HCT116 (cell line): ENCODE measurements around the gene PACRG. TPM values are rescaled to one million over a fixed set of nuclear protein-coding genes. Genes with fewer than 3 reads are reported as not detected.

ENCODE experiments used
- ATAC-seq: fragments of 200-7000 bp; cut with Tn5 transposase; 2 replicates; pipeline ENCODE4 v1.9.1; 2020; ENCODE audit warnings: mild to moderate bottlenecking, moderate library complexity
- BruUV-seq: library from RNA; stranded (reverse); fragments of 400-500 nt; replicated peaks from 2 replicates; lab custom pipeline; 2021; lab: Mats Ljungman, UMichigan
- CTCF ChIA-PET: fragments of 300-600 bp; sonication (Branson Sonifier 250); formaldehyde crosslinking; loops from one replicate; lab custom pipeline; 2021; ENCODE audit warnings: antibody characterized with exemption; lab: Charles Lee
- POLR2A ChIA-PET: fragments of 300-600, 350-600 bp; sonication (Branson Sonifier 250); formaldehyde crosslinking; loops from one replicate; lab custom pipeline; 2021; ENCODE audit warnings: antibody characterized with exemption; lab: Charles Lee
- RAD21 ChIA-PET, 2 experiments: fragments of 300-600 bp; sonication (Branson Sonifier 250); formaldehyde crosslinking; loops; one replicate each; lab custom pipeline; 2023; ENCODE audit warnings: low total read pairs in 2 of 2; ENCODE audit not compliant: uncharacterized antibody in 2 of 2, unreplicated experiment in 2 of 2, low non-redundant PET in 1 of 2; lab: Charles Lee
- DNase-seq: peaks from one replicate; pipeline ENCODE4 v3.0.0-alpha.2; 2010; ENCODE audit warnings: low read depth, low spot score
- H2AFZ ChIP-seq: fragments of 200-600 bp; shearing (Covaris generic), sonication (generic); 2 replicates; pipeline ENCODE4 v1.6.1; 2017; ENCODE audit warnings: low read depth, mixed run types, mixed read lengths, antibody characterized with exemption, low read length; ENCODE audit not compliant: poor library complexity, severe bottlenecking
- H3K27ac ChIP-seq: 2 replicates; pipeline ENCODE4 v1.5.1; 2012; ENCODE audit warnings: low read depth, low read length
- H3K27me3 ChIP-seq: fragments of 200-600 bp; sonication (generic); 2 replicates; pipeline ENCODE4 v1.6.1; 2016; ENCODE audit warnings: mixed run types, low read length, mixed read lengths; ENCODE audit not compliant: insufficient read depth
- H3K36me3 ChIP-seq, 2 experiments: fragments of 200-500 bp in 1 of 2; fragments of 200-600 bp in 1 of 2; sonication (Bioruptor generic) in 1 of 2; sonication (generic) in 1 of 2; 2 replicates each; pipeline versions ENCODE4 v1.5.1 to v1.6.1; 2014 to 2016; ENCODE audit warnings: low read length in 2 of 2, inconsistent platforms in 1 of 2, mixed read lengths in 1 of 2, mixed run types in 1 of 2; ENCODE audit not compliant: insufficient read depth in 2 of 2, control insufficient read depth in 1 of 2
- H3K4me1 ChIP-seq, 2 experiments: fragments of 200-600 bp in 1 of 2; sonication (generic) in 1 of 2; 2 replicates each; pipeline versions ENCODE4 v1.5.1 to v1.6.1; 2012 to 2017; ENCODE audit warnings: low read length in 2 of 2, inconsistent platforms in 1 of 2, mild to moderate bottlenecking in 1 of 2, mixed read lengths in 1 of 2, mixed run types in 1 of 2, moderate library complexity in 1 of 2; ENCODE audit not compliant: insufficient read depth in 2 of 2, control insufficient read depth in 1 of 2
- H3K4me2 ChIP-seq: fragments of 200-600 bp; sonication (generic); 2 replicates; pipeline ENCODE4 v1.6.1; 2017; ENCODE audit warnings: mixed run types, low read length, mixed read lengths
- H3K4me3 ChIP-seq, 2 experiments: fragments of 200-600 bp in 1 of 2; sonication (generic) in 1 of 2; replicated peaks in 1 of 2; 2 replicates each; pipeline ENCODE4 v1.5.1; 2011 to 2016; ENCODE audit warnings: low read length in 2 of 2, control low read depth in 1 of 2, low read depth in 1 of 2, mild to moderate bottlenecking in 1 of 2, mixed read lengths in 1 of 2, mixed run types in 1 of 2
- H3K79me2 ChIP-seq: fragments of 200-600 bp; sonication (generic); 2 replicates; pipeline ENCODE4 v1.6.1; 2017; ENCODE audit warnings: mild to moderate bottlenecking, mixed run types, low read length, moderate library complexity, mixed read lengths; ENCODE audit not compliant: insufficient read depth
- H3K9ac ChIP-seq: fragments of 200-600 bp; sonication (generic); 2 replicates; pipeline ENCODE4 v1.6.1; 2016; ENCODE audit warnings: low read length, mixed read lengths
- H3K9me2 ChIP-seq: fragments of 200-600 bp; sonication (generic), shearing (Covaris generic); 2 replicates; pipeline ENCODE4 v1.6.1; 2017; ENCODE audit warnings: mixed run types, mild to moderate bottlenecking, moderate library complexity; ENCODE audit not compliant: insufficient read depth
- H3K9me3 ChIP-seq, 2 experiments: fragments of 200-500 bp in 1 of 2; fragments of 200-600 bp in 1 of 2; sonication (Bioruptor generic) in 1 of 2; sonication (generic) in 1 of 2; 2 replicates each; pipeline ENCODE4 v1.6.1; 2014 to 2017; ENCODE audit warnings: low read length in 2 of 2, mixed read lengths in 2 of 2, inconsistent platforms in 1 of 2, low read depth in 1 of 2, mild to moderate bottlenecking in 1 of 2, mixed run types in 1 of 2, moderate library complexity in 1 of 2; ENCODE audit not compliant: control insufficient read depth in 1 of 2, insufficient read depth in 1 of 2
- H4K20me1 ChIP-seq: fragments of 200-600 bp; sonication (generic), shearing (Covaris generic); 2 replicates; pipeline ENCODE4 v1.6.1; 2017; ENCODE audit warnings: mixed run types, mild to moderate bottlenecking, moderate library complexity; ENCODE audit not compliant: insufficient read depth
- CBX3 ChIP-seq: IDR thresholded peaks from 2 replicates; pipeline ENCODE4 v1.6.1; 2012; ENCODE audit warnings: low read depth
- FOSL1 ChIP-seq: IDR thresholded peaks from 2 replicates; pipeline ENCODE4 v1.6.1; 2012; ENCODE audit warnings: low read depth
- JUND ChIP-seq: IDR thresholded peaks from 2 replicates; pipeline ENCODE4 v1.6.1; 2012
- POLR2A ChIP-seq: IDR thresholded peaks from 2 replicates; pipeline ENCODE4 v1.7.0; 2011; ENCODE audit warnings: borderline replicate concordance; ENCODE audit not compliant: insufficient read depth, insufficient read length; ENCODE audit errors: extremely low read depth
- RAD21 ChIP-seq: IDR thresholded peaks from 2 replicates; pipeline ENCODE4 v1.6.1; 2012; ENCODE audit warnings: low read depth, mild to moderate bottlenecking
- TCF7L2 ChIP-seq: IDR thresholded peaks from 2 replicates; pipeline ENCODE4 v1.7.0; 2011; ENCODE audit warnings: borderline replicate concordance, inconsistent platforms; ENCODE audit not compliant: insufficient read depth, insufficient read length; ENCODE audit errors: extremely low read depth
- YY1 ChIP-seq: IDR thresholded peaks from 2 replicates; pipeline ENCODE4 v1.6.1; 2011; ENCODE audit warnings: low read length, low read depth, moderate library complexity, mild to moderate bottlenecking; ENCODE audit not compliant: insufficient replicate concordance; ENCODE audit errors: extremely low read depth
- intact Hi-C: fragments of 100-400 bp; cut with micrococcal nuclease; formaldehyde crosslinking; loops from 2 replicates; pipeline ENCODE4 v1.10.0; 2022
- total RNA-seq: library from RNA; stranded (reverse); gene quantifications from one replicate; pipeline ENCODE4 v1.2.1, GENCODE V29; 2021; ENCODE audit not compliant: unreplicated experiment

The PACRG gene
- total RNA-seq, 1 experiment from 2014 or later, result 0.71 TPM

- ChIA-PET POLR2A (no interaction called here), RAD21 (no interaction called here), CTCF (no interaction called here)
- no peak overlapping the region for H3K9ac ChIP-seq
- no peak overlapping the region for H3K4me3 ChIP-seq
- peaks cover 0 to 12% of the 10 kb centered on the region in 2 experiments; a peak in 2 of 4 replicates for H3K4me1 ChIP-seq
- H3K36me3 ChIP-seq, result no peaks in the 10 kb centered on the region
- ATAC-seq (no peak), DNase-seq (no peak)
- no peak overlapping the region for H3K27ac ChIP-seq
- no peaks in the 10 kb centered on the region for H3K9me2 ChIP-seq
- intact Hi-C loops, result no loop called here
- TF ChIP-seq TCF7L2 (no peak), POLR2A (no peak), FOSL1 (no peak), JUND (no peak)
- H4K20me1 ChIP-seq, result no peaks in the 10 kb centered on the region
- no peak overlapping the region for H2AFZ ChIP-seq
- BruUV-seq, result no TSS peak
- H3K27me3 ChIP-seq, result no peaks in the 10 kb centered on the region
- no peaks in the 10 kb centered on the region for H3K9me3 ChIP-seq
- no peaks in the 10 kb centered on the region for H3K79me2 ChIP-seq
- no peak overlapping the region for H3K4me2 ChIP-seq
These were observed 583.2 kb downstream of the PACRG start for GRCh38 chr6:163310973-163311383.

- H3K27ac ChIP-seq, result no peak overlapping the region
- H3K9me3 ChIP-seq, result no peaks in the 10 kb centered on the region
- peak; percentile 65 for ATAC-seq
- no peaks in the 10 kb centered on the region for H3K79me2 ChIP-seq
- H3K36me3 ChIP-seq, result no peaks in the 10 kb centered on the region
- peak; percentile 16 for DNase-seq
- ChIA-PET CTCF (no interaction called here), RAD21 (no interaction called here), POLR2A (no interaction called here)
- H3K4me1 ChIP-seq, result peaks cover 0 to 12% of the 10 kb centered on the region in 2 experiments; a peak in 2 of 4 replicates
- no peak overlapping the region for H3K4me3 ChIP-seq
- no TSS peak for BruUV-seq
- intact Hi-C loops, result no loop called here
- H2AFZ ChIP-seq, result no peak overlapping the region
- no peak overlapping the region for H3K9ac ChIP-seq
- TF ChIP-seq RAD21 (no peak), TCF7L2 (peak; percentile 85), YY1 (no peak), JUND (peak; percentile 27; the same call in 1 of the 2 replicates), CBX3 (no peak)
- no peaks in the 10 kb centered on the region for H3K9me2 ChIP-seq
- H3K4me2 ChIP-seq, result peak overlapping the region; percentile 41
- no peaks in the 10 kb centered on the region for H4K20me1 ChIP-seq
- H3K27me3 ChIP-seq, result no peaks in the 10 kb centered on the region
These were observed 584.1 kb downstream of the PACRG start for GRCh38 chr6:163311830-163312229.
